ENCODE measurements around the gene ZSCAN22.
"Not testable (repeated sequence)": the region's sequence is repeated elsewhere in the genome, so short reads cannot be mapped to it uniquely, and the experiment has no call there.

The ZSCAN22 gene

GRCh38 chr19:58352760-58353671 lies 26.2 kb downstream of the ZSCAN22 start, which contains the start of gene A1BG:
Gene A1BG, minus strand, starts transcription at chr19:58353492. Its CDS starts 55 bp downstream, at chr19:58353437.
- DNase-seq, result no peak

- no peak for DNase-seq
These were observed 27.1 kb downstream of the ZSCAN22 start for GRCh38 chr19:58353717-58354477.

- no peak for DNase-seq
These were observed 27.8 kb downstream of the ZSCAN22 start for GRCh38 chr19:58354478-58355030.

GRCh38 chr19:58355215-58355796 lies 28.5 kb downstream of the ZSCAN22 start:
- no peak for DNase-seq

GRCh38 chr19:58355908-58356765 lies 29.3 kb downstream of the ZSCAN22 start:
- peak; percentile 45 for DNase-seq

GRCh38 chr19:58356766-58357480 lies 30.1 kb downstream of the ZSCAN22 start:
- DNase-seq, result no peak

- no peak for DNase-seq
These were observed 30.8 kb downstream of the ZSCAN22 start for GRCh38 chr19:58357481-58358145.

GRCh38 chr19:58361900-58362271 lies 35.1 kb downstream of the ZSCAN22 start:
- DNase-seq, result peak; percentile 76

GRCh38 chr19:58362272-58362994 lies 35.6 kb downstream of the ZSCAN22 start, which contains the start of gene ZNF497:
Gene ZNF497, minus strand, starts transcription at chr19:58362751. Its CDS starts 5,116 bp downstream, at chr19:58357635.
- peak; percentile 98 for DNase-seq

GRCh38 chr19:58364146-58364545 lies 37.4 kb downstream of the ZSCAN22 start:
- DNase-seq, result no peak

GRCh38 chr19:58366585-58367430 lies 40.0 kb downstream of the ZSCAN22 start:
- no peak for DNase-seq

- DNase-seq, result no peak
These were observed 41.1 kb downstream of the ZSCAN22 start for GRCh38 chr19:58367698-58368454.

- DNase-seq, result no peak
These were observed 42.0 kb downstream of the ZSCAN22 start for GRCh38 chr19:58368561-58369360.

GRCh38 chr19:58372311-58373133 lies 45.7 kb downstream of the ZSCAN22 start:
- no peak for DNase-seq

GRCh38 chr19:58374200-58374599 lies 47.4 kb downstream of the ZSCAN22 start:
- DNase-seq, result no peak

- not testable (repeated sequence) for DNase-seq
These were observed 49.9 kb downstream of the ZSCAN22 start for GRCh38 chr19:58376724-58377123.
